PFSK-1 (cell line): ENCODE results near the gene STKLD1.

Source experiments
- FOXP2 ChIP-seq: optimal IDR thresholded peaks from 2 replicates; pipeline ENCODE3; 2011; ENCODE audit warnings: borderline replicate concordance, control low read depth, inconsistent platforms; ENCODE audit not compliant: insufficient read depth; ENCODE audit errors: extremely low read length, extremely low read depth
- POLR2AphosphoS5 ChIP-seq: IDR thresholded peaks from 2 replicates; pipeline ENCODE4 v1.6.1; 2012; ENCODE audit warnings: low read depth, mild to moderate bottlenecking, control low read depth, low read length, moderate library complexity
- REST ChIP-seq, 2 experiments: IDR thresholded peaks; 2 replicates each; pipeline versions ENCODE4 v1.6.1 to v1.8.0; 2011 to 2012; ENCODE audit warnings: low read depth in 2 of 2, low read length in 2 of 2, control low read depth in 1 of 2, inconsistent platforms in 1 of 2, mild to moderate bottlenecking in 1 of 2, moderate library complexity in 1 of 2; ENCODE audit not compliant: insufficient read depth in 1 of 2
- SIN3A ChIP-seq: IDR thresholded peaks from 2 replicates; pipeline ENCODE4 v1.6.1; 2012; ENCODE audit warnings: mild to moderate bottlenecking, low read length, moderate library complexity, borderline replicate concordance; ENCODE audit not compliant: insufficient read depth
- TAF1 ChIP-seq: IDR thresholded peaks from 2 replicates; pipeline ENCODE4 v1.6.1; 2012; ENCODE audit warnings: low read length, control low read depth, borderline replicate concordance; ENCODE audit not compliant: insufficient read depth

The STKLD1 gene

GRCh38 chr9:133361507-133362092, 14.6 kb upstream of the STKLD1 start:
- TF ChIP-seq REST (IDR thresholded peaks at IDR 0.05; ENCODE audit: insufficient read depth in 1 of 2, low read depth in 2 of 2, low read length in 2 of 2): no peak
- no peak for TF ChIP-seq SIN3A
- no peak for TF ChIP-seq FOXP2
- no peak for TF ChIP-seq TAF1
- TF ChIP-seq POLR2AphosphoS5: no peak; the same call in 1 of the 2 replicates

- no peak for TF ChIP-seq FOXP2
- TF ChIP-seq TAF1: no peak
- TF ChIP-seq REST (IDR thresholded peaks at IDR 0.05; ENCODE audit: insufficient read depth in 1 of 2, low read depth in 2 of 2, low read length in 2 of 2): no peak
- TF ChIP-seq SIN3A: no peak
- TF ChIP-seq POLR2AphosphoS5: no peak
These were observed 13.7 kb upstream of the STKLD1 start for GRCh38 chr9:133362359-133363044.

GRCh38 chr9:133366435-133366834, 9.7 kb upstream of the STKLD1 start:
- no peak for TF ChIP-seq SIN3A
- TF ChIP-seq POLR2AphosphoS5: no peak
- no peak for TF ChIP-seq FOXP2
- no peak for TF ChIP-seq REST (IDR thresholded peaks at IDR 0.05; ENCODE audit: insufficient read depth in 1 of 2, low read depth in 2 of 2, low read length in 2 of 2)
- TF ChIP-seq TAF1: no peak

GRCh38 chr9:133367221-133367620, 8.9 kb upstream of the STKLD1 start:
- TF ChIP-seq TAF1 (no peak), FOXP2 (no peak), POLR2AphosphoS5 (no peak), REST (IDR thresholded peaks at IDR 0.05; ENCODE audit: insufficient read depth in 1 of 2, low read depth in 2 of 2, low read length in 2 of 2) (no peak), SIN3A (no peak)

- no peak for TF ChIP-seq FOXP2
- no peak for TF ChIP-seq POLR2AphosphoS5
- no peak for TF ChIP-seq SIN3A
- TF ChIP-seq REST (IDR thresholded peaks at IDR 0.05; ENCODE audit: insufficient read depth in 1 of 2, low read depth in 2 of 2, low read length in 2 of 2): no peak
- no peak for TF ChIP-seq TAF1
These were observed 8.4 kb upstream of the STKLD1 start for GRCh38 chr9:133367778-133368177.
